Trophoblast cell (in vitro differentiated cells and primary cell): ENCODE measurements around the gene MAEA.
A peak's percentile ranks its signal among the peaks of the same experiment; 100 is the strongest.

ENCODE experiments used
- DNase-seq, 2 donors: peaks; one replicate each; pipeline ENCODE4 v3.0.0-alpha.2; 2016
- H2AFZ ChIP-seq: 2 replicates; pipeline ENCODE4 v1.6.1; 2013; ENCODE audit warnings: low read length, moderate library complexity, mild to moderate bottlenecking; ENCODE audit not compliant: insufficient read depth, poor library complexity
- H2AK5ac ChIP-seq: 2 replicates; pipeline ENCODE4 v1.6.1; 2013; ENCODE audit warnings: mild to moderate bottlenecking, low read length
- H2BK120ac ChIP-seq: 2 replicates; pipeline ENCODE4 v1.6.1; 2013; ENCODE audit warnings: low read length, mild to moderate bottlenecking, moderate library complexity; ENCODE audit not compliant: insufficient read depth, poor library complexity
- H2BK12ac ChIP-seq: 2 replicates; pipeline ENCODE4 v1.6.1; 2013; ENCODE audit warnings: mild to moderate bottlenecking, low read length, moderate library complexity
- H2BK5ac ChIP-seq: 2 replicates; pipeline ENCODE4 v1.6.1; 2013; ENCODE audit warnings: low read length, low read depth, moderate library complexity, mild to moderate bottlenecking; ENCODE audit not compliant: poor library complexity
- H3K14ac ChIP-seq: 2 replicates; pipeline ENCODE4 v1.6.1; 2013; ENCODE audit warnings: mild to moderate bottlenecking, low read length
- H3K18ac ChIP-seq: 2 replicates; pipeline ENCODE4 v1.6.1; 2013; ENCODE audit warnings: mild to moderate bottlenecking, low read length
- H3K23ac ChIP-seq: 2 replicates; pipeline ENCODE4 v1.6.1; 2013; ENCODE audit warnings: low read length
- H3K27ac ChIP-seq: 2 replicates; pipeline ENCODE4 v1.5.1; 2013; ENCODE audit warnings: low read depth, mild to moderate bottlenecking, inconsistent platforms, low read length, moderate library complexity
- H3K27me3 ChIP-seq: 2 replicates; pipeline ENCODE4 v1.6.1; 2013; ENCODE audit warnings: inconsistent platforms, mild to moderate bottlenecking, low read length, moderate library complexity; ENCODE audit not compliant: insufficient read depth
- H3K36me3 ChIP-seq, 2 experiments: 1 replicate in 1 of 2; 2 replicates in 1 of 2; pipeline ENCODE4 v1.6.1; 2013; ENCODE audit warnings: low read length in 2 of 2, mild to moderate bottlenecking in 2 of 2, moderate library complexity in 1 of 2; ENCODE audit not compliant: insufficient read depth in 2 of 2, control insufficient read depth in 1 of 2
- H3K4ac ChIP-seq: 2 replicates; pipeline ENCODE4 v1.6.1; 2013; ENCODE audit warnings: low read depth, mild to moderate bottlenecking, low read length, moderate library complexity
- H3K4me1 ChIP-seq, 2 experiments: 1 replicate in 1 of 2; 2 replicates in 1 of 2; pipeline ENCODE4 v1.6.1; 2013; ENCODE audit warnings: low read length in 2 of 2, mild to moderate bottlenecking in 2 of 2, moderate library complexity in 1 of 2; ENCODE audit not compliant: insufficient read depth in 2 of 2, control insufficient read depth in 1 of 2
- H3K4me2 ChIP-seq: 2 replicates; pipeline ENCODE4 v1.6.1; 2013; ENCODE audit warnings: inconsistent platforms, mild to moderate bottlenecking, low read length, moderate library complexity
- H3K4me3 ChIP-seq: 2 replicates; pipeline ENCODE4 v1.5.1; 2013; ENCODE audit warnings: mild to moderate bottlenecking, low read depth, low read length, inconsistent platforms
- H3K79me1 ChIP-seq: one replicate; pipeline ENCODE4 v1.6.1; 2013; ENCODE audit warnings: low read length
- H3K79me2 ChIP-seq: 2 replicates; pipeline ENCODE4 v1.6.1; 2013; ENCODE audit warnings: low read length, mild to moderate bottlenecking; ENCODE audit not compliant: control insufficient read depth, insufficient read depth, poor library complexity
- H3K9ac ChIP-seq: 2 replicates; pipeline ENCODE4 v1.6.1; 2013; ENCODE audit warnings: mild to moderate bottlenecking, low read length
- H3K9me3 ChIP-seq: 2 replicates; pipeline ENCODE4 v1.6.1; 2013; ENCODE audit warnings: low read depth, mild to moderate bottlenecking, control low read depth, inconsistent platforms, low read length; ENCODE audit not compliant: insufficient read depth
- H4K12ac ChIP-seq: 2 replicates; pipeline ENCODE4 v1.6.1; 2013; ENCODE audit warnings: low read depth, mild to moderate bottlenecking, low read length, moderate library complexity
- H4K8ac ChIP-seq: 2 replicates; pipeline ENCODE4 v1.6.1; 2013; ENCODE audit warnings: low read depth, mild to moderate bottlenecking, low read length, moderate library complexity
- H4K91ac ChIP-seq: one replicate; pipeline ENCODE4 v1.6.1; 2013; ENCODE audit warnings: low read depth, mild to moderate bottlenecking, low read length, moderate library complexity
- WGBS: extraction: QIAGEN DNeasy Blood & Tissue Kit; methylation state at CpG from one replicate; pipeline ENCODE4 v1.1.7; 2013; ENCODE audit warnings: missing lambda C conversion rate; ENCODE audit not compliant: insufficient read length, insufficient coverage; ENCODE audit errors: extremely low coverage; 5-methylcytosine and 5-hydroxymethylcytosine counted together

Gene MAEA

DNA sequence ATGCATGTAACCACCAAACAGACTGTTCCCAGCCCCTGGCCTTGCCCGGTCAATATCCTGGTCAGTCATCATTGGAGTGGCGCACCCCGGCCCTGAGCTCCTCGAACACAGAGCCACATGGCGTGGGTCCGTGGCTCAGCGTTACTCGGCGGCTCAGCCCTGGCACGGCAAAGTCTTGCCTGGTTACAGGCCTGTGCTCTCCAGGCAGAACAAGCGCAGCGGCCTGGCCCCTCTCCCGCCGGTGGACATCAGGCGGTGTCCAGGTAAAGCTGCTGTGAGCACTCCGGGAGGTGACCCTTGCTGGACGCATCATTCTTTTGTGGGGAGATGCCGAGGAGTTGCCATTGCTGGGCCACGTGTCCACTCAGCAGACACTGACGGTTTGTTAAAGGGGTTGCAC lies 51.2 kb downstream of the MAEA start:
- no peak overlapping the region for H3K27ac ChIP-seq
- no CpG with 5 or more reads among the region's 20 CpGs for WGBS
- peaks cover 0 to 5% of the 10 kb centered on the region in 2 experiments for H3K4me1 ChIP-seq
- no peak overlapping the region for H2BK12ac ChIP-seq
- no peak overlapping the region for H3K18ac ChIP-seq
- H3K4me2 ChIP-seq = no peak overlapping the region
- peaks cover 2% of the 10 kb centered on the region for H3K79me2 ChIP-seq
- no peak overlapping the region for H3K9ac ChIP-seq
- H2AK5ac ChIP-seq = no peak overlapping the region
- H3K4me3 ChIP-seq = no peak overlapping the region
- H3K23ac ChIP-seq = no peak overlapping the region
- H3K36me3 ChIP-seq = peaks cover 49 to 56% of the 10 kb centered on the region in 2 experiments
- no peak overlapping the region for H3K4ac ChIP-seq
- no peak overlapping the region for H4K8ac ChIP-seq
- no peak overlapping the region for H4K12ac ChIP-seq
- peaks cover 9% of the 10 kb centered on the region for H3K9me3 ChIP-seq
- H2BK5ac ChIP-seq = no peak overlapping the region
- no peak overlapping the region for H4K91ac ChIP-seq
- H3K79me1 ChIP-seq = peaks cover 1% of the 10 kb centered on the region
- H2BK120ac ChIP-seq = no peak overlapping the region
- H3K14ac ChIP-seq = no peak overlapping the region
- no peak overlapping the region for H2AFZ ChIP-seq
- no peaks in the 10 kb centered on the region for H3K27me3 ChIP-seq
- no peak for DNase-seq

DNA sequence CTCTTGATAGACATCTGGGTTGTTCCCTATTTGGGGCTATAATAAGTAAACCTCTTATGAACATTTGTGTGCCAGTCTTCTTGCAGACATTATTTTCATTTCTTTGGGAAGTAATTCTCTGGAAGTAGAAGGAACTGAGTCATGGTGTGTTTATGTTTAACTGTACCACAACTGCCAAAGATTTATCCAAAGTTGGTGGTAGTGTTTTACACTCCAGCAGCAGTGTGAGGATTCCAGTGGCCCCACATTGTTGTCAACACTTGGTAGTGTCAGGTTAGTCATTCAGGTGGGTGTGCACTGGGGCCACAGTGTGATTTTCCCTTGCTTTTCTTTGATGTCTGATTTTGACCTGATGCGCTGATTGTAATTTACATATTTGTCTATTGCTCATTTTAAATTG lies 52.3 kb downstream of the MAEA start:
- no peak overlapping the region for H2AK5ac ChIP-seq
- H3K4me3 ChIP-seq = no peak overlapping the region
- H3K27ac ChIP-seq = no peak overlapping the region
- WGBS = no CpG with 5 or more reads among the region's 1 CpG
- no peak overlapping the region for H3K4ac ChIP-seq
- DNase-seq = no peak
- H3K79me2 ChIP-seq = peaks cover 6% of the 10 kb centered on the region
- no peak overlapping the region for H2BK5ac ChIP-seq
- H3K4me2 ChIP-seq = no peak overlapping the region
- no peak overlapping the region for H2AFZ ChIP-seq
- H3K9ac ChIP-seq = no peak overlapping the region
- H3K18ac ChIP-seq = no peak overlapping the region
- H4K91ac ChIP-seq = no peak overlapping the region
- H3K36me3 ChIP-seq = peaks cover 38 to 45% of the 10 kb centered on the region in 2 experiments
- no peak overlapping the region for H2BK12ac ChIP-seq
- H3K27me3 ChIP-seq = no peaks in the 10 kb centered on the region
- H4K12ac ChIP-seq = no peak overlapping the region
- H4K8ac ChIP-seq = no peak overlapping the region
- no peak overlapping the region for H3K23ac ChIP-seq
- peaks cover 9% of the 10 kb centered on the region for H3K9me3 ChIP-seq
- peaks cover 7% of the 10 kb centered on the region for H3K79me1 ChIP-seq
- no peak overlapping the region for H2BK120ac ChIP-seq
- no peak overlapping the region for H3K14ac ChIP-seq
- peaks cover 0 to 5% of the 10 kb centered on the region in 2 experiments for H3K4me1 ChIP-seq

DNA sequence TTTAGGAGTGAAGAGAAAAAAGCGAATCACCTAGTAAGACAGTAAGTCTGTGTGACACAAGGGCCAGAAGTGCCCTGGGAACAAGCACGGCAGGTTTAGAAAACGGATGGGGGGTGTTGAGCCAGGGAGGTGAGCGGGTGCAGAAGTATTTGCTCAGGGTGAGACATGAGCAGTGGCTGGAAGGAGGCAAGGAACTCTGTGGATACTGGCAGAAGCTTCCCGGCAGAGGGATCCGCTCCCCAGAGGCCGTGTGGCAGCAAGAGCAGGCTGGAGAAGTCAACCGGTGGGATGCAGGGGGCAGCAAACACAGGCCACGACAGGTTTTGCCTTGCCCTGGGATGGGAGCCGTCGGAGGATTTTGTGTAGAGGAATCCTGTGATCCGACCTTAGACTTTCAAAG lies 55.0 kb downstream of the MAEA start:
- no peak overlapping the region for H3K9ac ChIP-seq
- H3K4me1 ChIP-seq = peaks cover 3 to 5% of the 10 kb centered on the region in 2 experiments
- peaks cover 3% of the 10 kb centered on the region for H3K9me3 ChIP-seq
- H3K23ac ChIP-seq = no peak overlapping the region
- peaks cover 11% of the 10 kb centered on the region for H3K79me2 ChIP-seq
- H3K4ac ChIP-seq = no peak overlapping the region
- H3K79me1 ChIP-seq = peaks cover 13% of the 10 kb centered on the region
- WGBS = no CpG with 5 or more reads among the region's 12 CpGs
- peaks cover 18 to 21% of the 10 kb centered on the region in 2 experiments for H3K36me3 ChIP-seq
- H2BK120ac ChIP-seq = no peak overlapping the region
- no peak overlapping the region for H3K4me2 ChIP-seq
- no peak overlapping the region for H4K8ac ChIP-seq
- H4K91ac ChIP-seq = no peak overlapping the region
- no peak overlapping the region for H3K14ac ChIP-seq
- no peak overlapping the region for H2AFZ ChIP-seq
- H3K18ac ChIP-seq = no peak overlapping the region
- no peak overlapping the region for H3K27ac ChIP-seq
- DNase-seq = no peak
- H2BK5ac ChIP-seq = no peak overlapping the region
- no peak overlapping the region for H2AK5ac ChIP-seq
- no peaks in the 10 kb centered on the region for H3K27me3 ChIP-seq
- no peak overlapping the region for H4K12ac ChIP-seq
- no peak overlapping the region for H2BK12ac ChIP-seq
- no peak overlapping the region for H3K4me3 ChIP-seq

DNA sequence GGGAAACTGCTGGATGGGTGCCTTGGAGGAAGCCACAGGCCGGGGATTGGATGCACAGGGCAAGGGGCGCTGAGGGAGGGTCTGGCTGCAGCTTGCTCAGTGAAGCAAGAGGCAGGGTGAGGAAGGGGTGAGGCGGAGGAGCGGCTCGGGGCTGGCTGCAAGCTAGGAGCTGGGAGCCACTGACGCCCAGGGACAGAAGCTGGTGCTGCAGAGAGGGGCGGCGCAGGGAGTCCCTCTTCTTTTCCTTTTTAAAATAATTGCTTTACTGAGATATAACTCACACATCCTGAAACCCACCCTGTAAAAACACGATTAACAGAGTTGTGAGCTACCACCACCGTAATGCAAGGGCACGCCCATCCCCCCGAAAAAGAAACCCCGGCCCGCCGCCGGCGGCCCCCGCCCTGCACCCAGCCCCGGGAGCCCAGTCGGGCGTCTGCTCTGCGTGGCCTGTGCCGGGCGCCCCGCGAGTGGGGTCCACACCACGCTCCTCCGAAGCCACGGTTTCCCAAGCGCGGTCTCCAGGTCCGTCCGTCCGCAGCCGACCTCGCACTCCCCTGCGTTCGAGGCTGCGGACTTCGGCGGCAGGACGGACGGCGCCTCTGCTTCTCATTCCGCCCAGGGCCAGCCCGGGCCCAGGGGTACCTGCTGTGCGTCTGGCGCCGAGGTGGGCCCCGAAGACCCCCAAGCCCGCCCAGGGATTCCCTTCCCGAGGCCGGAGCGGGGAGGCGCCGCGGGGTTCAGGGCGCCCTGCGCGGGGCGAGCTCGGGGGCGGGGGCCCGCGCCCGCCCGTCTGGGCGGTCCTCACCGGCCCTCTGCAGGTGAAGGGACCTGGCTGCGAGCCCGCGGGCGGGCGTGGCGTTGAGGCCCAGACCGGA lies 56.5 kb downstream of the MAEA start:
- H3K79me2 ChIP-seq = peaks cover 11% of the 10 kb centered on the region
- peak overlapping the region; percentile 73 for H4K8ac ChIP-seq
- H3K79me1 ChIP-seq = peaks cover 13% of the 10 kb centered on the region
- DNase-seq = peak; percentile 29 to 56
- peak overlapping the region; percentile 28 for H2AFZ ChIP-seq
- peak overlapping the region; percentile 34 for H2BK120ac ChIP-seq
- H3K27ac ChIP-seq = peak overlapping the region; percentile 90
- H3K36me3 ChIP-seq = peaks cover 13 to 15% of the 10 kb centered on the region in 2 experiments
- H3K9ac ChIP-seq = peak overlapping the region; percentile 83
- H4K12ac ChIP-seq = peak overlapping the region; percentile 28
- peaks cover 3% of the 10 kb centered on the region for H3K9me3 ChIP-seq
- H4K91ac ChIP-seq = peak overlapping the region; percentile 95
- H3K18ac ChIP-seq = peak overlapping the region; percentile 71
- H2BK12ac ChIP-seq = no peak overlapping the region
- peak overlapping the region; percentile 7 for H2BK5ac ChIP-seq
- peak overlapping the region; percentile 46 for H2AK5ac ChIP-seq
- H3K23ac ChIP-seq = no peak overlapping the region
- H3K4me2 ChIP-seq = peak overlapping the region; percentile 87
- WGBS = no CpG with 5 or more reads among the region's 76 CpGs
- peak overlapping the region; percentile 28 for H3K4ac ChIP-seq
- H3K27me3 ChIP-seq = no peaks in the 10 kb centered on the region
- peak overlapping the region; percentile 71 for H3K14ac ChIP-seq
- peaks cover 3 to 5% of the 10 kb centered on the region in 2 experiments for H3K4me1 ChIP-seq
- peak overlapping the region; percentile 81 for H3K4me3 ChIP-seq
